ENCODE measurements around the gene FKBP11.

Gene FKBP11

DNA sequence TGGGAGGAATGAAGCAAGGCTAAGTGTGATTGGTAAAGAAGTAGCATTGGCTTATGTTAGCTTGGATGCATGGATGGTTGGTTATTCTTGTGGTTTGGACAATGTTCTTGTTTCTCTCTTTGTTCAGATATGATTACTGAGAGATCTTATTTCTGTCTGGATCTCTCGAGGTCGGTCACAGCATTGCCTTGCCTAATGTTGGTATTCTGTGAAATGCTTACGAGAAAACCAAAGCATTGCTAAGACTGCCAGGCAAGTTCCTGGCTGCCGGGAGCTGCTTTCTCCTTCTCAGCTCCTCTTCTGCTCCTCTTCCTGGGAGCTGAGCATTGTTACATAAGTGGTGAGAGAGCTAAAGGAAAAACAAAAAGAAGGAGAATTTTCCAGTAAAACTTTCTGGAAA lies 52.2 kb downstream of the FKBP11 start:
- H3K4me3 ChIP-seq (ENCODE audit: low read depth, low read length): no peak overlapping the region
- TF ChIP-seq, protein P1, sequence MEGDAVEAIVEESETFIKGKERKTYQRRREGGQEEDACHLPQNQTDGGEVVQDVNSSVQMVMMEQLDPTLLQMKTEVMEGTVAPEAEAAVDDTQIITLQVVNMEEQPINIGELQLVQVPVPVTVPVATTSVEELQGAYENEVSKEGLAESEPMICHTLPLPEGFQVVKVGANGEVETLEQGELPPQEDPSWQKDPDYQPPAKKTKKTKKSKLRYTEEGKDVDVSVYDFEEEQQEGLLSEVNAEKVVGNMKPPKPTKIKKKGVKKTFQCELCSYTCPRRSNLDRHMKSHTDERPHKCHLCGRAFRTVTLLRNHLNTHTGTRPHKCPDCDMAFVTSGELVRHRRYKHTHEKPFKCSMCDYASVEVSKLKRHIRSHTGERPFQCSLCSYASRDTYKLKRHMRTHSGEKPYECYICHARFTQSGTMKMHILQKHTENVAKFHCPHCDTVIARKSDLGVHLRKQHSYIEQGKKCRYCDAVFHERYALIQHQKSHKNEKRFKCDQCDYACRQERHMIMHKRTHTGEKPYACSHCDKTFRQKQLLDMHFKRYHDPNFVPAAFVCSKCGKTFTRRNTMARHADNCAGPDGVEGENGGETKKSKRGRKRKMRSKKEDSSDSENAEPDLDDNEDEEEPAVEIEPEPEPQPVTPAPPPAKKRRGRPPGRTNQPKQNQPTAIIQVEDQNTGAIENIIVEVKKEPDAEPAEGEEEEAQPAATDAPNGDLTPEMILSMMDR (IDR thresholded peaks at IDR 0.05; ENCODE audit: insufficient read depth, low read length, missing control alignments): no peak
- ChIA-PET POLR2A (no interaction called here), CTCF (interaction anchor here (1.0 to 27.6 kb wide), 6 partner anchors 12 to 66 kb away, joined by 3 to 852 read pairs (median 7); partner anchors contain the start of gene DDX23)
- no peak for DNase-seq (ENCODE audit: low read depth, low spot score)

Measured in AG04449 (cell line).